HG02571 (cell line): ENCODE results near the gene TRMU.

Source experiments
- ATAC-seq: cut with Tn5 transposase; IDR thresholded peaks from one replicate; pipeline ENCODE4 v1.9.1; 2021; ENCODE audit warnings: mild to moderate bottlenecking, moderate library complexity; ENCODE audit not compliant: unreplicated experiment

The TRMU gene

GRCh38 chr22:46335201-46336118 lies at the start of gene TRMU:
TSS of gene TRMU (plus strand) at chr22:46335714. CDS start at chr22:46335765, 51 bp downstream.
- ATAC-seq: peak; percentile 77

- no peak for ATAC-seq
Measured at GRCh38 chr22:46286006-46286405, 49.5 kb upstream of the TRMU start.

- no peak for ATAC-seq
Measured at GRCh38 chr22:46286941-46287872, 48.3 kb upstream of the TRMU start.

- no peak for ATAC-seq
Measured at GRCh38 chr22:46287873-46288751, 47.4 kb upstream of the TRMU start.

- no peak for ATAC-seq
Measured at GRCh38 chr22:46288846-46289243, 46.7 kb upstream of the TRMU start.

GRCh38 chr22:46289244-46289891 lies 46.1 kb upstream of the TRMU start:
- ATAC-seq: no peak

GRCh38 chr22:46290121-46290842 lies 45.2 kb upstream of the TRMU start:
- no peak for ATAC-seq

- ATAC-seq: no peak
Measured at GRCh38 chr22:46290843-46291785, 44.4 kb upstream of the TRMU start.

- no peak for ATAC-seq
Measured at GRCh38 chr22:46292173-46292572, 43.3 kb upstream of the TRMU start.

GRCh38 chr22:46292732-46293131 lies 42.8 kb upstream of the TRMU start:
- no peak for ATAC-seq

- no peak for ATAC-seq
Measured at GRCh38 chr22:46293577-46294260, 41.8 kb upstream of the TRMU start.

GRCh38 chr22:46294784-46295183 lies 40.7 kb upstream of the TRMU start:
- ATAC-seq: no peak

GRCh38 chr22:46295277-46295971 lies 40.1 kb upstream of the TRMU start:
- ATAC-seq: no peak

GRCh38 chr22:46296257-46297150 lies 39.0 kb upstream of the TRMU start, which contains the start of gene GTSE1:
TSS of gene GTSE1 (plus strand) at chr22:46296870. CDS start at chr22:46297401, 531 bp downstream.
- peak; percentile 91 for ATAC-seq

GRCh38 chr22:46297151-46297812 lies 38.2 kb upstream of the TRMU start:
- peak; percentile 7 for ATAC-seq
